ENCODE data around the gene PMPCA.

PMPCA gene

GRCh38 chr9:136372561-136373299 lies 37.7 kb upstream of the PMPCA start:
- DNase-seq (ENCODE audit: low spot score): peak; percentile 74

DNA sequence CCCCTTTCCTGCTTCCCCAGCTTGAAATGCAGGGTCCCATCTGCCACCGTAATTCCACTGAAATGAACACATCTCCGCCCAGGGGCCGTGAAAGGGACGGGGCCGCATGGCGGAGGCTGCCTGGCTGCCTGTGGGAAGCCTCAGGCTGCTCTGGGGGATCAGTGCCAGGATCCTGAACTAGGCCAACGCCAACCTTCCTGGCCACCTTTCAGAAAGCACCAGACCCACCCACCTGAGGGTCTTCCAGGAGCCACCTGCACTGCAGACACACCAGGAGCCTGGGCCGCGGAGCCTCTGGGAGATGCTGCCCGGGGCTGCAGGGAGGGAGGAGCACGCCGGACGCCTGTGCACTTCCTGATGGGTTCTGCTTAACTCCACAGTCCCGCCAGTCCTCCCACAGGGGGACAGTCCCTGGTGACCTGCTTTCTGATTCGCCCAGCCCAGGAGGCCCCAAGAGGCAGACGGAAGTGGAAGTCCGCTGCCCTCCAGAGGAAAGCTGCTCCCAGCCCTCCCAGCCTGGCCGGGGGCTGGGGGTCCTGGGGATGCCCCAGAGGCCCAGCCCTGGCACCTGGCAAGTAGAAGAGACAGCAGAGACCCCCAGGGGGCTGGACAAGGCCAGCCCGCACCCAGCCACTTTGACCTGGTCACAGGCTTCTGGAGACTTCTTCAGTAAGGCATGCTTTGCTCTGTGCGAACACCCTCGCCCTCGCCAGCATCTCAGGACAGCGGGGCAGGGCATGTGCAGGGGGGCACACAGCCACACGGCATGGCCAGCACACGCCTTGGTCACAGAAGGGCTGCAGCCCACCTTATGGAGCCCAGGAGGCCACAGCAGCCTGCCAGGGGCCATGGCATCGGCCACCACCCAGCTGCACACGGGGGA lies 36.9 kb upstream of the PMPCA start, which contains the start of gene CARD9:
Gene CARD9, minus strand, starts transcription at position 370 of the 883 bp plus-strand sequence. CDS start 1,591 bp downstream, outside the sequence.
- DNase-seq (ENCODE audit: low spot score): peak; percentile 86

- no peak for DNase-seq (ENCODE audit: low spot score)
Measured at GRCh38 chr9:136374183-136374575, 36.3 kb upstream of the PMPCA start.

DNA sequence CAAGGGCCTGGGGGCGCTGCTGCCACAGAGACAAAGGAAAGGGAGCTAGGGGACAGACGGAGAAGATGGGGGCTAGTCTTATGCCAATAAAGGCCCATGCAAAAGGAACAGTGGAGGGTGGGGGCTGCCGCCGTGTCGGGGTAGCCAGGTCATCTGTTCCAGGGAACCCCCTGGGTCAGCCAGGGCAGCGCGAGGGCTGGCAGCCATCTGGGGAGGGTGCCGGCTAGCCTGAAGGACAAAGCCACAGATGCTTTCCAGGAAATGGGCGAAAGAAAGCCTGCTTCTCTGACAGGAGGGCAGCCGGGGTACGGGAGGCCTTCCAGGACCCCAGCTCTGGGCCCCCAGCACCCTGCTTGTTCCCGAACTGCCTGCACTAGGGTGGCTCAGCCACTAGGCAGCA lies 35.4 kb upstream of the PMPCA start:
- no peak for DNase-seq (ENCODE audit: low spot score)

- DNase-seq (ENCODE audit: low spot score): no peak
Measured at GRCh38 chr9:136376457-136376856, 34.0 kb upstream of the PMPCA start.

- DNase-seq (ENCODE audit: low spot score): no peak
Measured at GRCh38 chr9:136377341-136378169, 32.9 kb upstream of the PMPCA start.

- no peak for DNase-seq (ENCODE audit: low spot score)
Measured at GRCh38 chr9:136378170-136379002, 32.1 kb upstream of the PMPCA start.

DNA sequence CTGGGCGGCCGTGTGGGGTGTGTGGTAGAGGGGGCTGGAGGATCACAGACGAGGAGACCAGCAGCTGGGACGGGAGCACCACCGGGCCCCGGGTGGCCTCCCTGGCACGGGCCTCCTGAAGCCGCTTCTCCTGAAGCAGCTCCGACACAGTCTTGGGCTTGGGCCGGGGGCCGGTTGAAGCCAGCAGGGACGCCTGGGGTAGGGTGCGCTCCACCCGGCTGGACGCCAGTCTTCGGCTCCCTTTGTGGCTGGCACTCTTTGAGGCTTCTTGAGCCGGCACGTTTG lies 31.5 kb upstream of the PMPCA start:
- no peak for DNase-seq (ENCODE audit: low spot score)

DNA sequence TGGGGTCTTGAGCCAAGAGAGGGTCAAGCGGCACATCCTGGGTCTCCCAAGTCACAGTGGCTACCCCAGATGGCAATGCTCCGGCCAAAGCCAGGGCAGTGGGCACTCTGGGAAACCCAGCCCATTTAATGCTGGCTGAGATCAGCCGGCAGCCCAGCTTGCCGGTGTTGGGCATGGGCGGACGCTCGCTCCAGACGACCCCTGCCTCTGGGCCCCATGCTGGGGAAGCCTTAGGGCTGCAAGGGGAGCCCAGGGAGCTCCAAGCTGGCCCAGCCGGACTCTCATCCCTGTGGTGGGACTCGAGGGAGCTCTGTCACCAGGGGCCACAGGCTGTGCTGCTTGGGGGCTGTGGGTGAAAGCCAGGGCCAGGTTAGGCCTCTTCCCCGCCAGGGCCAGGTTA lies 31.1 kb upstream of the PMPCA start:
- DNase-seq (ENCODE audit: low spot score): no peak

- no peak for DNase-seq (ENCODE audit: low spot score)
Measured at GRCh38 chr9:136379891-136380290, 30.6 kb upstream of the PMPCA start.

GRCh38 chr9:136380381-136380780 lies 30.1 kb upstream of the PMPCA start:
- DNase-seq (ENCODE audit: low spot score): no peak

DNA sequence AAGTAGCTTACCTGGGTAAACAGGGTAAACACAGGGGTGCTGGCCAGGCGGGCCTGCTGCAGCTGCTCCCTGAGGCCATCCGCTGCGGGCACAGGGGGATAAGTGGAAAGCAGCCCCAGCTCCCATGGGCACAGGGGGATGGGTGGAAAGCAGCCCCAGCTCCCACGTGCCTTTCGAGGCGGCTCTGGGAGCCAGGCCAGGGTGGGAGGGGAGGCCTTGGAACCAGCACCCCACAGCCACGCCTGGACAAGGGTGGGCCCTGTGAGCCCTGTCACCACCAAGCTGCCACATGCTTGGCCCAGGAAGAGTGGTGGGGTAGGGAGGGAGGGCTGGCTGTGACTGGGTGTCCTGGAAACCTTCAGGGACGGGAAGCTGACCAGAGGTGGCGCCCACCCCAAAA lies 29.1 kb upstream of the PMPCA start:
- no peak for DNase-seq (ENCODE audit: low spot score)

DNA sequence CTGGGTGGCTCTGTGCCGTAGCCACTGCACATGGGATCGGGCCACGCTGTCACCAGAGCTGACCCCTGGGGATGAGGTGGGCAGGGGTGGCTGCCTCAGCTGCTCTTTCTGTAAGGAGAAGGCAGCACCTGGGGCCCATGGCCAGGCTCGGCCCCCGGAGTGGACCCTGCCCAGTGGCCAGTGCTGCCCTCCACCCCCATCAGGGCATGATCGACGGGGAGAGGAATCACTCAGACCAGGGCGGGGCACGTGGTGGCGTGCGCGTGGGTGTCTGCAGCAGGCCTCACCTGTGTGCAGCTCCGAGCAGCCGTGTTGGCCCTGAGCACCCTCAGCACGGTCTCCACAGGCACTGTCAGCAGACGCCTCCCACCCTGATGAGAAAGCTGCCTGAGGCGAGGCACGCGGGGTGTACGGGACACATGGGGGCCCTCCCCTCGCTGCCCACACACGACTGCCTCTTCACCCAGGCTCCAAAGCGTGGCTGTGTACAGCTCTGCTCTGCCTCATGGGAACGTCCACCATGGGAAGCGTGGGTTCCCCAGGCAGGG lies 28.4 kb upstream of the PMPCA start:
- DNase-seq (ENCODE audit: low spot score): no peak

- DNase-seq (ENCODE audit: low spot score): no peak
Measured at GRCh38 chr9:136383436-136383835, 27.0 kb upstream of the PMPCA start.

DNA sequence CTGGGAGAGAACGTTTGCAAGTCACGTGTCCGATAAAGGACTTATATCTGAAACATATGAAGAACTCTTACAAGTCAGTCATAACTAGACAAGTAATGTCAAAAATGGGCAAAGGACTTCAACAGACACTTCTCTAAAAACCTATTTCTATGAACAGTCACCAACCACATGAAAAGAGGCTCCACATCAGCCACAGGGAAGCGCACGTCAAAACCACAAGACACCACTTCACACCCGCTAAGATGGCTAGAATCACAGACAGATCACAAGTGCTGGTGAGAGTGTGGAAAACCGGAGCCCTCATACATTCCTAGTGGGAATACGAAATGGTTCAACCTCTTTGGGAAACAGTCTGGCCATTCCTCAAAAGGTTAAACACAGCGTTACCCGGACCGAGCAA lies 25.4 kb upstream of the PMPCA start:
- DNase-seq (ENCODE audit: low spot score): no peak

- no peak for DNase-seq (ENCODE audit: low spot score)
Measured at GRCh38 chr9:136386018-136386417, 24.4 kb upstream of the PMPCA start.

DNA sequence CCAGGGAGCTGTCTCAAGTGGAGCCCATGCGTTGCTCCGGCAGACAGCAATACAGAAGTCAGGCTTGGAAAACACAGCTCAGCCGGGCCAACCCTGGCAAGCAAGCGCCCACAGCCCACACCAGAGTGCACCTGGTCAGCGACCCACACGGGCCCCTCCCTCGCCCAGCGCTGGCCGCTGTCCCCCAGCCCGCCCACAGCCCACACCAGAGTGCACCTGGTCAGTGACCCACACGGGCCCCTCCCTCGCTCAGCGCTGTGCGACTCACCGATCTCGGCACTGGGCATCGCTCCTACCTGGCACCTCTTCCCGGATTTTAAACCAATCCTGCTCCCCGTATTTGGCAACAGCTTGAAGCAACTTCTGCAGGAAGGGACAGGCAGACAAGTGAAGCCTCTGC lies 23.2 kb upstream of the PMPCA start:
- DNase-seq (ENCODE audit: low spot score): no peak

DNA sequence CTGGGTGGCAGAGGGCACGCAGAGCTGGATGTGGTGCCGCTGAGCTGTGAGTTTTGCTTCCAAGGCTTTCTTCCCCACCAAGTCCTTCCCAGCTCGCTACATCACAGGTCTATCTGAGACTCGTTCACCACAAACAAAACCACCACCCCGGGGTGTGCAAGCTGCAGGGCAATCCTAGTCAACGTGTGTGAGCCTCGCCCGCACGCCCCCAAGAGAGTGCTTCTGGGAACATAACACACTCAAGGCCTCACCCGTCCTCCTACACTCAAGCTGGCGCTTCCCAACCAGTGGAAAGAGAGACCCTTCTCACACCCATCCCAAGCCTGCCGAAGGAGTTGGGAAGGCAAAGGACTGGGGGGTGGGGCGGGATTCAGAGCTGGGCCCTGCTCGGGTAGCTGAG lies 21.1 kb upstream of the PMPCA start:
- DNase-seq (ENCODE audit: low spot score): no peak

- DNase-seq (ENCODE audit: low spot score): no peak
Measured at GRCh38 chr9:136391737-136392537, 18.5 kb upstream of the PMPCA start.

Data from SK-N-DZ (cell line).